T47D (cell line): Measurements from ENCODE around the gene ZNF768.

ENCODE experiments used
- DNase-seq, 2 experiments: peaks; one replicate each; pipeline versions ENCODE4 v3.0.0 to v3.0.0-alpha.2; 2011 to 2012; ENCODE audit warnings: low read depth in 1 of 2, low spot score in 1 of 2
- JUND ChIP-seq: IDR thresholded peaks from 2 replicates; pipeline ENCODE4 v1.6.1; 2012; ENCODE audit warnings: low read depth
- in situ Hi-C: cut with HindIII; loops from 2 replicates; pipeline ENCODE4 v1.10.0; 2016; ENCODE audit warnings: low sequenced_read_pairs, low pct_unique_long_range_greater_than_20kb

ZNF768 gene

DNA sequence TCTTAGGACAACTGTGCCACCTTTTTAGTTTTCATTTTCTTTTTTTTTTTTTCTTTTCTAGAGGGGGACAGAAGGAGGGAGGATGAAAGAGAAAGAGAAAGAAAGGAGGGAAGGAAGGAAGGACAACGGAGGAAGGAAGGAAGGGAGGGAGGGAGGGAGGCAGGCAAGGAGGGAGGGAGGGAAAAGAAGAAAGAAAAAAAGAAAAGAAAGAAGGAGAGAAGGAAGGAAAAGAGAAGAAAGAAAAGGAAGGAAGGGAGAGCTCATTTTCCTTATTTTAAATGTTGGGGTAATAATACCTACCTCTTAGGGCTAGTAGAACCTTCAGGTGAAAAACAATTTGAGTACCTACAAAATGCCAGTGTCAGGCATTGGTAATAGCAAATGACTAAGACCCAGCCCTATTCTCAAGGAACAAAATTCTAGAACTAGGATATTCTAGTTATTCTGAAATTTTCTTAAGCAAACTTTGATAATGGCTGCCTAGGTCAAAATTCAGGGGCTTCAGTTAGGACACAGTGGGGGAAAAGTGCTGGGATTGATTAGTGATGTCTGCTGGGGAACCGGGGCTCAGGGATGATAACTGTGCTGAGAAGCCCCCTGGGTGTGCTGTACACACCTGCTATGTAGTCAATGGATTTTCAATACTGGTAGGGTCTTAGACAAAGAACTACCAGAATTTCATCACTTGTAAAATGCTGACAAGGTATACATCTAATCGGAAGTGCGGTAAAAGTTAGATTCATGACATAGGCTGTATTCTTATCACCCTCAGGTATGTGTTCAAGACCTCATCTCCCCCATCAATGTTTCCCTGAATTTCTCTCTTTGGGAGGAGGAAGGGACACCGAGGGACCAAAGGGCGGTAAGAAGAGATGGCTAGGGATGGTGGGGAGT, 22.7 kb downstream of the ZNF768 start:
- TF ChIP-seq JUND: no peak
- DNase-seq: no peak
- in situ Hi-C loops: no loop called here

GRCh38 chr16:30499284-30499683, 27.1 kb downstream of the ZNF768 start:
- DNase-seq: no peak
- no peak for TF ChIP-seq JUND
- in situ Hi-C loops: no loop called here

GRCh38 chr16:30494709-30495108, 31.7 kb downstream of the ZNF768 start:
- in situ Hi-C loops: no loop called here
- no peak for DNase-seq
- no peak for TF ChIP-seq JUND

GRCh38 chr16:30493941-30494488, 32.4 kb downstream of the ZNF768 start:
- in situ Hi-C loops: no loop called here
- DNase-seq: no peak
- TF ChIP-seq JUND: no peak

- TF ChIP-seq JUND: no peak
- in situ Hi-C loops: no loop called here
- DNase-seq: peak in 1 of 2 experiments; percentile 86
Observed at GRCh38 chr16:30491744-30492308, 34.5 kb downstream of the ZNF768 start.

- no peak for TF ChIP-seq JUND
- DNase-seq: no peak
- in situ Hi-C loops: no loop called here
Observed at GRCh38 chr16:30491229-30491628, 35.1 kb downstream of the ZNF768 start.

- no peak for TF ChIP-seq JUND
- DNase-seq: peak in 1 of 2 experiments; percentile 90
- in situ Hi-C loops: no loop called here
Observed at GRCh38 chr16:30490210-30490609, 36.2 kb downstream of the ZNF768 start.

GRCh38 chr16:30488764-30489605, 37.4 kb downstream of the ZNF768 start:
- DNase-seq: peak in 1 of 2 experiments; percentile 88
- TF ChIP-seq JUND: no peak
- in situ Hi-C loops: no loop called here

- in situ Hi-C loops: no loop called here
- no peak for DNase-seq
- no peak for TF ChIP-seq JUND
Observed at GRCh38 chr16:30485818-30486436, 40.4 kb downstream of the ZNF768 start.

DNA sequence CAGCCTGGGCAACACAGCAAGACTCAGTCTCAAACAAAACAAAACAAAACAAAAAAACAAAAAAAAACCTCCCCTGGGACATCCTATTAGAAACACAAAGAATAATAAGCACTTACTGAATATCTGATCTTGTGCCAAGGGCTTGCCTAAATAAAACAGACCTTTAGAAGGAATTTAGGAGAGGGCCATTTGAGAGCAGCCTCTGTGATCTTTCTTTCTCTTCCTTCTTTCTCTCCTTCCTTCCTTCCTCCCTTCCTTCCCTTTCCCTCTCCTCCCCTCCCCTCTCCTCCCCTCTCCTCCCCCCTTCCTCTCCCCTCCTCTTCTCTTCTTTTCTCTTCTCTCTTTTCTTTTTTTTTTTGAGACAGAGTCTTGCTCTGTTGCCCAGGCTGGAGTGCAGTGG, 41.5 kb downstream of the ZNF768 start:
- TF ChIP-seq JUND: no peak
- DNase-seq: no peak
- in situ Hi-C loops: no loop called here

DNA sequence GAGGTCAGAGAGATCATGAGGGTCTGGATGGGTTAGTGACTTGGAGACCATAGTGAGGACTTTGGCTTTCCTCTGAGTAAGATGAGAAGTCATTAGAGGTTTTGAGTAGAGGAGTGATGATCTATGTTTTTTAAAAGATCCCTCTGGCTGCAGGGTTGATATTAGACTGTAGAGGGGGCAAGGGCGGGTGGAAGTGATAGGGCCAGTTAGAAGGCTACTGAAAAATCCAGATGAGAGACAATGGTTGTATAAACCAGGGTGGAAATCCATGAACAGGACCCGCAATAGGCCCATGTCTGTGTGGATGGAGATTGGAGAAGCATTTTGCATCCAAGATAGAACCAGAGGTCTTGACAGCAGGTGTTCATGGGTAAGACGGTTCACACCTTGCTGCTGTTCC, 44.0 kb downstream of the ZNF768 start:
- no peak for DNase-seq
- in situ Hi-C loops: no loop called here
- TF ChIP-seq JUND: no peak

DNA sequence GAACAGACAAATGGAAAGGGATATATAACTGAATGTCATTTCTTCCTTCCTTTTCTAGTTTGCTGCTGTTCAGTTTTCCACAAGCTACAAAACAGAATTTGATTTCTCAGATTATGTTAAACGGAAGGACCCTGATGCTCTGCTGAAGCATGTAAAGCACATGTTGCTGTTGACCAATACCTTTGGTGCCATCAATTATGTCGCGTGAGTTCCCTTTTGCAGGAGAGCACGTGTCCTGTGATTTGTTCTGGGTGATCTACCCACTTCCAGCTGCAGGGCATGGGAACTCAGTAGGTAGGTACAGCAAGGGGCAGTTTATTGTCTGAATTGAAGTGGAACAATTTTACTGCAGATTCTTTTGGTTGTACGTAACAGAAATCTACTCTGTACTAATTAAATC, 45.0 kb downstream of the ZNF768 start:
- TF ChIP-seq JUND: no peak
- in situ Hi-C loops: no loop called here
- no peak for DNase-seq
